ENCODE measurements around the gene SMPD3. TPM values are rescaled to one million over a fixed set of nuclear protein-coding genes. Genes with fewer than 3 reads are reported as not detected.

Gene SMPD3
- total and polyA plus RNA-seq, 7 donors: 0.49 to 29.7 (median 2.8) TPM

GRCh38 chr16:68411086-68411485 lies 37.2 kb downstream of the SMPD3 start:
- Histone ChIP-seq H3K27ac (no peak overlapping the region), H3K36me3 (no peaks in the 10 kb centered on the region), H3K27me3 (peaks cover 0 to 23% (median 3%) of the 10 kb centered on the region in 3 donors), H3K9me3 (no peaks in the 10 kb centered on the region), H3K4me3 (no peak overlapping the region), H3K4me1 (peaks cover 0 to 10% (median 9%) of the 10 kb centered on the region in 4 donors)
- DNase-seq: no peak
- TF ChIP-seq CTCF (IDR thresholded peaks at IDR 0.05) (no peak), POLR2A (IDR thresholded peaks at IDR 0.05) (no peak), EP300 (IDR thresholded peaks at IDR 0.05) (no peak), POLR2AphosphoS5 (IDR thresholded peaks at IDR 0.05) (no peak)
- intact Hi-C loops (cut with DNase I): no loop called here
- WGBS, 2 donors: 97 to 99% methylated on average over 2 of the region's 2 CpGs

GRCh38 chr16:68408967-68409366 lies 39.3 kb downstream of the SMPD3 start:
- DNase-seq: no peak
- 71 to 79% methylated on average over 6 of the region's 6 CpGs for WGBS, 2 donors
- TF ChIP-seq POLR2A (IDR thresholded peaks at IDR 0.05): no peak
- no peak for TF ChIP-seq POLR2AphosphoS5 (IDR thresholded peaks at IDR 0.05)
- TF ChIP-seq CTCF (IDR thresholded peaks at IDR 0.05): no peak
- TF ChIP-seq EP300 (IDR thresholded peaks at IDR 0.05): no peak
- Histone ChIP-seq H3K27ac (no peak overlapping the region), H3K27me3 (peaks cover 0 to 23% (median 3%) of the 10 kb centered on the region in 3 donors), H3K4me3 (no peak overlapping the region), H3K4me1 (peaks cover 0 to 10% (median 9%) of the 10 kb centered on the region in 4 donors), H3K9me3 (no peaks in the 10 kb centered on the region), H3K36me3 (no peaks in the 10 kb centered on the region)
- intact Hi-C loops (cut with DNase I): no loop called here

GRCh38 chr16:68408428-68408827 lies 39.9 kb downstream of the SMPD3 start:
- no peaks in the 10 kb centered on the region for H3K9me3 ChIP-seq
- no peaks in the 10 kb centered on the region for H3K36me3 ChIP-seq
- H3K27ac ChIP-seq: no peak overlapping the region
- no peak for TF ChIP-seq POLR2AphosphoS5 (IDR thresholded peaks at IDR 0.05)
- no peak for TF ChIP-seq CTCF (IDR thresholded peaks at IDR 0.05)
- no peak for TF ChIP-seq EP300 (IDR thresholded peaks at IDR 0.05)
- TF ChIP-seq POLR2A (IDR thresholded peaks at IDR 0.05): no peak
- intact Hi-C loops (cut with DNase I): no loop called here
- no peak for DNase-seq
- H3K27me3 ChIP-seq: peaks cover 0 to 23% (median 3%) of the 10 kb centered on the region in 3 donors
- 88 to 98% methylated on average over 1 of the region's 1 CpG for WGBS, 2 donors
- H3K4me3 ChIP-seq: no peak overlapping the region
- H3K4me1 ChIP-seq: peaks cover 0 to 10% (median 9%) of the 10 kb centered on the region in 4 donors

- intact Hi-C loops (cut with DNase I): no loop called here
- Histone ChIP-seq H3K4me3 (peak overlapping the region in 1 of 4 donors; percentile 20), H3K27ac (no peak overlapping the region), H3K4me1 (peaks cover 0 to 10% (median 9%) of the 10 kb centered on the region in 4 donors), H3K36me3 (no peaks in the 10 kb centered on the region), H3K27me3 (peaks cover 0 to 23% (median 3%) of the 10 kb centered on the region in 3 donors), H3K9me3 (no peaks in the 10 kb centered on the region)
- DNase-seq: no peak
- WGBS, 2 donors: 41 to 61% methylated on average over 17 of the region's 17 CpGs
- TF ChIP-seq CTCF (IDR thresholded peaks at IDR 0.05) (no peak), EP300 (IDR thresholded peaks at IDR 0.05) (no peak), POLR2A (IDR thresholded peaks at IDR 0.05) (no peak), POLR2AphosphoS5 (IDR thresholded peaks at IDR 0.05) (no peak)
Measured at GRCh38 chr16:68406458-68407152, 41.7 kb downstream of the SMPD3 start.

Data from sigmoid colon (tissue), 7 donors.